Fibroblast of lung (primary cell): ENCODE results near the gene ZBTB16. TPM values are rescaled to one million over a fixed set of nuclear protein-coding genes. Genes with fewer than 3 reads are reported as not detected.

Experiments used
- DNase-seq, 2 donors: peaks; one replicate each; pipeline versions ENCODE4 v3.0.0 to v3.0.0-alpha.2; 2010; ENCODE audit warnings: low read depth in 2 of 2
- H2AFZ ChIP-seq: 2 replicates; pipeline ENCODE4 v1.5.1; 2012; ENCODE audit warnings: low read length, control low read depth, inconsistent platforms
- H3K27ac ChIP-seq: 2 replicates; pipeline ENCODE4 v1.5.1; 2011; ENCODE audit warnings: low read length, control low read depth; ENCODE audit not compliant: insufficient read depth
- H3K27me3 ChIP-seq: 2 replicates; pipeline ENCODE4 v1.5.1; 2011; ENCODE audit warnings: mild to moderate bottlenecking, low read length; ENCODE audit not compliant: control insufficient read depth, insufficient read depth
- H3K36me3 ChIP-seq: 2 replicates; pipeline ENCODE4 v1.5.1; 2011; ENCODE audit warnings: low read length; ENCODE audit not compliant: control insufficient read depth, insufficient read depth
- H3K4me1 ChIP-seq: 2 replicates; pipeline ENCODE4 v1.5.1; 2011; ENCODE audit warnings: low read length; ENCODE audit not compliant: control insufficient read depth, insufficient read depth; ENCODE audit errors: extremely low read depth
- H3K4me2 ChIP-seq: 2 replicates; pipeline ENCODE4 v1.5.1; 2011; ENCODE audit warnings: low read length, control low read depth; ENCODE audit not compliant: insufficient read depth; ENCODE audit errors: extremely low read depth
- H3K4me3 ChIP-seq, 4 experiments: fragments of 200-600 bp in 1 of 4; sonication (generic) in 1 of 4; replicated peaks in 1 of 4; 2 replicates each; pipeline ENCODE4 v1.5.1; 2011 to 2016; ENCODE audit warnings: low read length in 4 of 4, low read depth in 3 of 4, mild to moderate bottlenecking in 3 of 4, control low read depth in 2 of 4, inconsistent platforms in 1 of 4, mixed read lengths in 1 of 4; ENCODE audit not compliant: insufficient read depth in 1 of 4; ENCODE audit errors: control extremely low read depth in 1 of 4
- H3K79me2 ChIP-seq: 2 replicates; pipeline ENCODE4 v1.5.1; 2012; ENCODE audit warnings: mild to moderate bottlenecking, low read length, inconsistent platforms; ENCODE audit not compliant: control insufficient read depth, insufficient read depth
- H3K9ac ChIP-seq: 2 replicates; pipeline ENCODE4 v1.5.1; 2011; ENCODE audit warnings: mild to moderate bottlenecking, low read length, control low read depth; ENCODE audit not compliant: insufficient read depth
- H3K9me3 ChIP-seq: 2 replicates; pipeline ENCODE4 v1.5.1; 2012; ENCODE audit warnings: low read depth, low read length; ENCODE audit not compliant: control insufficient read depth, insufficient read depth
- H4K20me1 ChIP-seq: 2 replicates; pipeline ENCODE4 v1.5.1; 2011; ENCODE audit warnings: low read length; ENCODE audit not compliant: control insufficient read depth, insufficient read depth; ENCODE audit errors: extremely low read depth
- CTCF ChIP-seq, 2 donors: IDR thresholded peaks in 1 of 2; conservative IDR thresholded peaks in 1 of 2; 1 replicate in 1 of 2; 2 replicates in 1 of 2; pipeline ENCODE4 v1.5.1; 2011 to 2012; ENCODE audit warnings: low read length in 2 of 2, control low read depth in 1 of 2, inconsistent platforms in 1 of 2, low read depth in 1 of 2, mild to moderate bottlenecking in 1 of 2
- EZH2 ChIP-seq: IDR thresholded peaks from 2 replicates; pipeline ENCODE4 v1.5.1; 2012; ENCODE audit warnings: low read length, control low read depth, mild to moderate bottlenecking; ENCODE audit errors: missing control alignments
- polyA plus RNA-seq, 2 donors: library from polyadenylated mRNA; depleted of rRNA in 1 of 2; stranded (reverse) in 1 of 2; unstranded in 1 of 2; fragments of >200 nt; gene quantifications; 2 replicates each; pipeline ENCODE4 v1.2.1, GENCODE V29; 2011 to 2012; ENCODE audit warnings: missing spikeins in 1 of 2
- total RNA-seq: library from RNA; depleted of rRNA; stranded (reverse); fragments of >200 nt; gene quantifications from 2 replicates; pipeline ENCODE4 v1.2.1, GENCODE V29; 2014

Gene ZBTB16
- total and polyA plus RNA-seq, 2 donors (not counting 1 experiment from before 2014, with no cell fraction given): not detected

GRCh38 chr11:114155116-114155515 lies 95.6 kb downstream of the ZBTB16 start:
- Histone ChIP-seq H3K4me3 (no peak overlapping the region), H3K9ac (no peak overlapping the region), H3K4me2 (no peak overlapping the region), H3K36me3 (no peaks in the 10 kb centered on the region), H3K27ac (no peak overlapping the region), H3K9me3 (no peaks in the 10 kb centered on the region), H4K20me1 (no peaks in the 10 kb centered on the region), H2AFZ (no peak overlapping the region), H3K27me3 (peaks cover 6% of the 10 kb centered on the region), H3K79me2 (no peaks in the 10 kb centered on the region), H3K4me1 (peaks cover 4% of the 10 kb centered on the region)
- no peak for DNase-seq
- no peak for TF ChIP-seq CTCF (conservative IDR thresholded peaks at IDR 0.05 in 1 of 2, IDR thresholded peaks at IDR 0.05 in 1 of 2; ENCODE audit: low read depth in 1 of 2, low read length in 2 of 2)
- no peak for TF ChIP-seq EZH2

GRCh38 chr11:114156131-114156581 lies 96.6 kb downstream of the ZBTB16 start:
- peaks cover 9% of the 10 kb centered on the region for H3K27me3 ChIP-seq
- DNase-seq: no peak
- TF ChIP-seq CTCF (conservative IDR thresholded peaks at IDR 0.05 in 1 of 2, IDR thresholded peaks at IDR 0.05 in 1 of 2; ENCODE audit: low read depth in 1 of 2, low read length in 2 of 2) (no peak), EZH2 (no peak)

GRCh38 chr11:114156782-114157181 lies 97.3 kb downstream of the ZBTB16 start:
- no peak for DNase-seq
- no peak overlapping the region for H3K27ac ChIP-seq
- no peak overlapping the region for H2AFZ ChIP-seq
- H3K79me2 ChIP-seq: no peaks in the 10 kb centered on the region
- H3K4me3 ChIP-seq: no peak overlapping the region
- no peaks in the 10 kb centered on the region for H4K20me1 ChIP-seq
- peaks cover 12% of the 10 kb centered on the region for H3K27me3 ChIP-seq
- no peak overlapping the region for H3K9ac ChIP-seq
- H3K4me1 ChIP-seq: peaks cover 4% of the 10 kb centered on the region
- TF ChIP-seq EZH2 (no peak), CTCF (conservative IDR thresholded peaks at IDR 0.05 in 1 of 2, IDR thresholded peaks at IDR 0.05 in 1 of 2; ENCODE audit: low read depth in 1 of 2, low read length in 2 of 2) (no peak)
- H3K4me2 ChIP-seq: no peak overlapping the region
- no peaks in the 10 kb centered on the region for H3K36me3 ChIP-seq
- no peaks in the 10 kb centered on the region for H3K9me3 ChIP-seq

More at GRCh38 chr11:114156131-114156581, 96.6 kb downstream of the ZBTB16 start:
- Histone ChIP-seq H3K4me1 (peaks cover 4% of the 10 kb centered on the region), H3K9ac (no peak overlapping the region), H3K4me2 (no peak overlapping the region), H3K9me3 (no peaks in the 10 kb centered on the region), H4K20me1 (no peaks in the 10 kb centered on the region), H3K4me3 (no peak overlapping the region), H2AFZ (no peak overlapping the region), H3K27ac (no peak overlapping the region), H3K36me3 (no peaks in the 10 kb centered on the region), H3K79me2 (no peaks in the 10 kb centered on the region)
